ENCODE data around the gene UNC79.

UNC79 gene

DNA sequence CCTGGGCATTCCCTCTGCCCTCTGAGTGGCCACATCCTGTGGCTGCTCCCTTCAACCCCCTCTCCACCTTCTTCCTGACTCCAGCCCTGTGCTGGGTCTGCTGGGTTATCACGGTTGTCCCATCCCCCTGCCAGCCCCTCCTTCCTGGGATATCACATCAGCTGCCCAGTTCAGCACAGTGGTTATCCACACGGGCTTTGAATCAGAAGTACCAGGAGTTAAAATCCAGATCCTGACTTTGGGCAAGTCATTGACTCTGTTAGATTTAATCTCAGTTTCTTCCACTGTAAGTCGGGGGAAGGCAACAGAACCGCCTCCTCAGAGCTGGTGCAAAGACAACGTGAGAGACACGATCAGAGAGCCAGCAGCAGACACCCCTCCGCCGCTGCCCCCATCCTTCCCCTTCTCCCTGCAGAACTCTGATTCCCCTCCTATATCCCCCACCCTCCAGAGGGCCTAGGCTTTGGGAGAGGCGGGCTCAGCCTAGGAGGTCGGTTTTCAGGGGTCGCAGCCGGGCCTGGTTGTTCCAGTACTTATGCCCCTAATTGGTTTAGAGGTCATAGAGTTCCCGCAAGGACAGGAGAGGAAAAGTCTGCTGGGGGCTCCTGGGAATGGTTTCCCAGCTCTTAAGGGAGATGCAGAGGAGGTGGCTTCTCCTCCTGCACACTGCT is 315.0 kb downstream of the UNC79 start:
- DNase-seq (ENCODE audit: low read depth in 1 of 2, low spot score in 1 of 2), result no peak

GRCh38 chr14:93747102-93747501 is 316.4 kb downstream of the UNC79 start:
- DNase-seq (ENCODE audit: low read depth in 1 of 2, low spot score in 1 of 2), result no peak

DNA sequence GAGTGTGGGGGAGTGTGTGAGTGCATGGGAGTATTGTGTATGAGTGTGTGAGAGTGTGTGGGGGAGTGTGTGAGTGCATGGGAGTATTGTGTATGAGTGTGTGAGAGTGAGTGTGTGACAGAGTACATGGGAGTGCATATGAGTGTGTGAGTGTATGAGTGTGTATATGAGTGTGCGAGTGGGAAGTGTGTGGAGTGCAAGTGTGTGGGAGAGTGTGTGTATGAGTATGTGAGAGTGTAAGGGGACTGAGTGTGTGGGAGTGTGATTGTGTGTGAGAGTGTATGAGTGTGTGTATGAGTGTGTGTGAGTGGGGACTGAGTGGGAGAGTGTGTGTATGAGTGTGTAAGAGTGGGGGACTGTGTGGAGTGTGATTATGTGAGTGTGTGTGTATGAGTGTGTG is 316.8 kb downstream of the UNC79 start:
- no peak for DNase-seq (ENCODE audit: low read depth in 1 of 2, low spot score in 1 of 2)

DNA sequence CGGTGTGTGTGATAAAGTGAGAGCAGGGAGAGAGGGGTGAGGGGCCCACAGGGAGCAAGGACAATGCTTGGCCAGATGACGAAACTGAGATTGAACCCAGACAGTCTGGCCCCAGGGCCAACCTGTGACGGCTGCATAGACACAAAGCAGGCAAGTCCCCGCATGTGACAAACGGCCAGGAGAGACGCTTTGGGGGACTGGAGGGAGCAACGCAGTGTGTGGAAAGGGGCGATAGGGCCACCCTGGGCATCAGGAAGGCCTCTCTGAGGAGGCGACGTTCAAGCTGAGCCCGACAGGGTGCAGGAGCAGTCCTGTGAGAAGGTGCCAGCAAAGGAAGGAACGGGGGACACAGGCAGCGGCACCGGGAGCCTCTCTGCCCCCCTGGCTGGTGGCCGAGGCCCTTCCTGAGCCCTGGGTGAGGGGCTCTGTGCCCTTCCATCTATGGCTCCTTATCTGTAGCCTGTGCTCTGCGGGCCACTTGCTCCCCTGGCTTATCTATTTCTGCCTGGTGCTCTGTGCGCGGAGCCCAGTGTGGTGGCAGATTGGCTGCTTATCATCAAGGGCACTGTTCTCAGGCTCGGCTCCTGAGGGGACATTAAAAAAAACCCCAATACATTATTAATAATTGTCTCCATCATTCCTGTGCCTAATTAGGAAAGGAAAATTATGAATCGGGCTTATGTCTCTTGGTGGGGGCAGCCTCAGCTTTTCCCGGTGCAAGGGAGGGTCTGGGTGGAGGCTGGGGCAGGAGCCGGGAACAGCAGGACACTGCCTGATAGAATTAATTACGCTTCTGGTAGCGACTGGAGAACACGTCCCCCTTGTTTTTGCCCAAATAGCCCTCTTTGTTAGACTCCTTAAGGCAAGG is 317.7 kb downstream of the UNC79 start:
- DNase-seq (ENCODE audit: low read depth in 1 of 2, low spot score in 1 of 2), result no peak

DNA sequence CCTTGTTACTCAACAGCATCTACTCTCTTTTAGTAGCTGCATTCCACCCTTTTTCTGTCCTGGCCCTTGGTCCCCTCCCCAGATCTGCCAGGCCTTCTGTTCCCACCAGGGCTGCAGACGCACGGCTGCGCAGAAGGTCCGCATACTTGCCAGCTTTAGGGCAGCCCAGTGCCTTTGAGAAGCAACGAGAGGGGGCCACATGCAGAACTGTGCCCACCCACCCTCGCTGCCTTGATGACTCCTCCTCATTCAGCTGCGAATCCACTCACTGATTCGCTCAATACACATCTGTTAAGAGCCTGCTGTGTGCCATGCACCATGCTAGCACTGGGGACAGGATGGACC is 318.3 kb downstream of the UNC79 start:
- DNase-seq (ENCODE audit: low read depth in 1 of 2, low spot score in 1 of 2), result no peak

DNA sequence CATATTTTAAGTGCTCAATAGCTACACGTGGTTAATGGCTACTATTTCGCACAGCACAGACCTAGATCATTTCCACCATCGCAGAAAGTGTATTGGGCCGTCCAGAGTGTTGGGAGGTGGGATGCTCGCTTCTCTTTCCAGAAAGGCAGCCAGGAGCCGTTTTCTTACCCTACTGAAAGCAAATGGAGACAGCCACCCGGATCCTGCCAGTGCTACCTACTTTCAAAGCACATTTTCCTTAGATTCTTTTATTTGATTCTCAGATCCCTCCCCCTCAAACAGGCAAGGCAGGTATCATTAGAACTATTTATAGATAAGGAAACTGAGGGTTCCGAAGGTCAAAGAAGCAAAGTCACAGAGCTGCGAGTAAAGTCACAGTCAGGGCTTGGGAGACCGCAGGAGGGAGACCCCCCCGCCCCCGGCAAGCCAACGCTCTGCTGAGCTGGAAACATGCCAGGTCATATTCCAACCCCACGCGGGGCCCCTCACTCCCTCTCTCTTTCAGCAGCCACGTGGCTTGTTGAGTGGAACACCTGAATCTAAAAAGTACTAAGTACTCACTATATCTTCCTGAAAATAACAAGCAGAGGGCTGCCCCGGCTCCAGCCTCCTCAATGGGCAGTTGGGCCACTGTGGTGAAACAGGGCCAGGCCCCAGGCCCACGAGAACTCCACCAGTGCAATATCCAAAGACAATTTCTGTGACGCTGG is 321.4 kb downstream of the UNC79 start:
- DNase-seq (ENCODE audit: low read depth in 1 of 2, low spot score in 1 of 2), result no peak

- DNase-seq (ENCODE audit: low read depth in 1 of 2, low spot score in 1 of 2), result no peak
Measured at GRCh38 chr14:93752980-93753561, 322.3 kb downstream of the UNC79 start.

- DNase-seq (ENCODE audit: low read depth in 1 of 2, low spot score in 1 of 2), result no peak
Measured at GRCh38 chr14:93753647-93754046, 322.9 kb downstream of the UNC79 start.

- no peak for DNase-seq (ENCODE audit: low read depth in 1 of 2, low spot score in 1 of 2)
Measured at GRCh38 chr14:93757206-93757605, 326.5 kb downstream of the UNC79 start.
